Measurements from ENCODE around the gene OSBPL10. TPM values are rescaled to one million over a fixed set of nuclear protein-coding genes. Genes with fewer than 3 reads are reported as not detected.

Gene OSBPL10
- total RNA-seq, 2 donors from 2014 or later = 4.2 to 8.2 TPM

- no peaks in the 10 kb centered on the region for H3K27me3 ChIP-seq
- no peak overlapping the region for H3K27ac ChIP-seq
- TF ChIP-seq CTCF (IDR thresholded peaks at IDR 0.05) = no peak
- H3K36me3 ChIP-seq = no peaks in the 10 kb centered on the region
- H3K4me1 ChIP-seq = no peaks in the 10 kb centered on the region
- H3K9me3 ChIP-seq = no peaks in the 10 kb centered on the region
- H3K4me3 ChIP-seq = no peak overlapping the region
- no peak for DNase-seq (ENCODE audit: low spot score)
Observed at GRCh38 chr3:31858439-31858838, 122.6 kb downstream of the OSBPL10 start.

- Histone ChIP-seq H3K4me1 (no peaks in the 10 kb centered on the region), H3K27ac (no peak overlapping the region), H3K9me3 (no peaks in the 10 kb centered on the region), H3K27me3 (no peaks in the 10 kb centered on the region), H3K4me3 (no peak overlapping the region), H3K36me3 (no peaks in the 10 kb centered on the region)
- no peak for TF ChIP-seq CTCF (IDR thresholded peaks at IDR 0.05)
- DNase-seq (ENCODE audit: low spot score) = no peak
Observed at GRCh38 chr3:31853580-31853979, 127.5 kb downstream of the OSBPL10 start.

- Histone ChIP-seq H3K27me3 (no peaks in the 10 kb centered on the region), H3K27ac (no peak overlapping the region), H3K36me3 (no peaks in the 10 kb centered on the region), H3K4me3 (no peak overlapping the region), H3K4me1 (no peaks in the 10 kb centered on the region), H3K9me3 (no peaks in the 10 kb centered on the region)
- TF ChIP-seq CTCF (IDR thresholded peaks at IDR 0.05) = no peak
- DNase-seq (ENCODE audit: low spot score) = no peak
Observed at GRCh38 chr3:31851278-31851677, 129.8 kb downstream of the OSBPL10 start.

GRCh38 chr3:31848911-31849310 lies 132.2 kb downstream of the OSBPL10 start:
- no peak for TF ChIP-seq CTCF (IDR thresholded peaks at IDR 0.05)
- DNase-seq (ENCODE audit: low spot score) = no peak

GRCh38 chr3:31848163-31848818 lies 132.8 kb downstream of the OSBPL10 start:
- Histone ChIP-seq H3K27me3 (no peaks in the 10 kb centered on the region), H3K9me3 (no peaks in the 10 kb centered on the region), H3K36me3 (no peaks in the 10 kb centered on the region), H3K4me1 (no peaks in the 10 kb centered on the region), H3K4me3 (no peak overlapping the region), H3K27ac (no peak overlapping the region)
- no peak for DNase-seq (ENCODE audit: low spot score)
- TF ChIP-seq CTCF (IDR thresholded peaks at IDR 0.05) = no peak

More at GRCh38 chr3:31848911-31849310, 132.2 kb downstream of the OSBPL10 start:
- no peaks in the 10 kb centered on the region for H3K27me3 ChIP-seq
- H3K4me1 ChIP-seq = no peaks in the 10 kb centered on the region
- no peaks in the 10 kb centered on the region for H3K36me3 ChIP-seq
- no peaks in the 10 kb centered on the region for H3K9me3 ChIP-seq
- H3K4me3 ChIP-seq = no peak overlapping the region
- H3K27ac ChIP-seq = no peak overlapping the region

- Histone ChIP-seq H3K36me3 (no peaks in the 10 kb centered on the region), H3K4me1 (no peaks in the 10 kb centered on the region), H3K4me3 (no peak overlapping the region), H3K9me3 (no peaks in the 10 kb centered on the region), H3K27ac (no peak overlapping the region), H3K27me3 (no peaks in the 10 kb centered on the region)
- no peak for DNase-seq (ENCODE audit: low spot score)
- TF ChIP-seq CTCF (IDR thresholded peaks at IDR 0.05) = no peak
Observed at GRCh38 chr3:31847760-31848159, 133.3 kb downstream of the OSBPL10 start.

Measured in right atrium auricular region (tissue), 2 donors.